ENCODE results near the gene RHEBL1.
A peak's percentile ranks its signal among the peaks of the same experiment; 100 is the strongest.

The RHEBL1 gene

DNA sequence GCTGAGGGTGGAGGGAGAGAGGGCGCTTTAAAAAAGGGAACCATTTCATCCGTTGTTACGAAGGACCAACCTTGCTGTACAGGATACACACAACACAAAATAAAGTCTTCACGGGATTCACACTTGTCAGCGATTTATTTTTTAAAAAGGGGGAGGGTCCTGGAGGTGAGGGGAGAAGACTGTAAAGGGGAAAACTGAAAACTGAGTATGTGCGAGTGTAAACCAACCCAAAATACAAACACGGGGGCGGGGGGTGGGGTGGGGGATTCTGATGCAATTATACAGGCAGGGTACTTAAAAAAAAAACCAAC lies 50.7 kb downstream of the RHEBL1 start:
- H3K4me3 ChIP-seq (ENCODE audit: low read length) = peak overlapping the region; percentile 91
- H3K9me3 ChIP-seq (ENCODE audit: insufficient read depth, low read length) = no peaks in the 10 kb centered on the region
- H3K9ac ChIP-seq (ENCODE audit: low read length) = peak overlapping the region; percentile 86
- H3K27me3 ChIP-seq (ENCODE audit: low read depth, low read length) = no peaks in the 10 kb centered on the region
- H3K27ac ChIP-seq (ENCODE audit: low read length) = peak overlapping the region; percentile 81
- H3K79me2 ChIP-seq (ENCODE audit: low read length) = peaks cover 19% of the 10 kb centered on the region
- TF ChIP-seq EZH2phosphoT487 (IDR thresholded peaks at IDR 0.05; ENCODE audit: low read depth) (no peak), CTCF (IDR thresholded peaks at IDR 0.05; ENCODE audit: low read depth, low read length) (no peak)
- H2AFZ ChIP-seq (ENCODE audit: low read depth, low read length) = 0 out of 2 replicates have a peak overlapping the region, but pooled peaks have one; percentile 35
- peaks cover 17% of the 10 kb centered on the region for H3K36me3 ChIP-seq (replicated peaks; ENCODE audit: low read depth, low read length)
- peaks cover 16% of the 10 kb centered on the region for H3K4me1 ChIP-seq (ENCODE audit: low read length)
- H3K4me2 ChIP-seq (ENCODE audit: low read length) = peak overlapping the region; percentile 89
- H4K20me1 ChIP-seq (ENCODE audit: insufficient read depth, low read length) = 0 out of 2 replicates have a peak, but pooled peaks cover 4% of the 10 kb centered on the region

DNA sequence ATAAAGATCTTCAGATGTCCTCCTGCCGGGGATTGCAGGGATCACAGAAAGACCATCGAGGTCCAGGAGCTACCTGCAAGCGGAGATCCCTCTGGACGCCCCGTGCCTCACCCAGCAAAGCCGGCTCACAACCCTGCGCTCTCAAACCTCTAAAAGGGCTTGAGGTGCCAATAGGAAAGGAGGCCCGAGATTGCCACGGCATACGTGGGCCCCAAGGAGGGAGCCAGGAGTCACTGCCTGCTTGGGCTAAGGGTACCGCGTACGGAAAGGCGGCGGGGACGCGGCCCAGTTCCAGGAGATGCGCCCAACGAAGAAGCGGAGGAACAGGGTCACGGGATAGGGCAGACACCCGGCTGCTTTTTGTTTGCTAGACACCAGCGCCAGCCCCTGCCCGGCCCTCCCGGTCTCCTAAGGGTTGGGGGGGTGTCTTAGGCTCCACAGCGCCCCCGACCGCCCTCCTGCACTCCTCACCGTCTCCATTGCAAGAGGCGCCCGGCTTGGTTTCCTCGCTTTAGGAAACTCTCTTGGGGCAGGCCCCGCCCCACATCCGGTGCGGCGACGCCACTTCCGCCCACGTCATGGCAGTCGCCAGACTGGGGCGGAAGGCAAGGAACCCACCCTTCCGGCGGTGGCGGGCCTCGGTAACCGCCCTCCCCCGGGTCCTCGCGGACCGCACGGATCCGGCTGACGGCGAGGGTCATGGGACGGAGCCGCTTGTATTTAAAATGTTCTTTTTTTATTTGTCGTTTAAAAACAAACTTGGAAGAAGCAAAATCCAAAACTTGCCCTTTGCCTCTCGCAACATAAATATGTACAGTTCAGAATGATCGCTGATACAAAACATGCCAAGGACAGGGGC lies 51.3 kb downstream of the RHEBL1 start, which contains the start of gene PRKAG1:
Gene PRKAG1, minus strand, starts transcription at position 516 of the 859 bp plus-strand sequence. Its CDS starts 36 bp downstream, at position 480.
- Histone ChIP-seq H3K4me3 (ENCODE audit: low read length) (peak within 1 kb of the TSS; percentile 91), H3K9ac (ENCODE audit: low read length) (peak within 1 kb of the TSS; percentile 90), H3K4me1 (ENCODE audit: low read length) (peaks cover 16% of the 10 kb centered on the region), H3K79me2 (ENCODE audit: low read length) (peaks cover 19% of the 10 kb centered on the region), H3K9me3 (ENCODE audit: insufficient read depth, low read length) (no peaks in the 10 kb centered on the region), H4K20me1 (ENCODE audit: insufficient read depth, low read length) (0 out of 2 replicates have a peak, but pooled peaks cover 4% of the 10 kb centered on the region), H2AFZ (ENCODE audit: low read depth, low read length) (peak within 1 kb of the TSS; percentile 35; the same call in 1 of the 2 replicates), H3K27me3 (ENCODE audit: low read depth, low read length) (no peaks in the 10 kb centered on the region), H3K27ac (ENCODE audit: low read length) (peak within 1 kb of the TSS; percentile 81), H3K36me3 (replicated peaks; ENCODE audit: low read depth, low read length) (peaks cover 16% of the 10 kb centered on the region), H3K4me2 (ENCODE audit: low read length) (peak within 1 kb of the TSS; percentile 89)
- TF ChIP-seq CTCF (IDR thresholded peaks at IDR 0.05; ENCODE audit: low read depth, low read length) = peak; percentile 43
- no peak for TF ChIP-seq EZH2phosphoT487 (IDR thresholded peaks at IDR 0.05; ENCODE audit: low read depth)

DNA sequence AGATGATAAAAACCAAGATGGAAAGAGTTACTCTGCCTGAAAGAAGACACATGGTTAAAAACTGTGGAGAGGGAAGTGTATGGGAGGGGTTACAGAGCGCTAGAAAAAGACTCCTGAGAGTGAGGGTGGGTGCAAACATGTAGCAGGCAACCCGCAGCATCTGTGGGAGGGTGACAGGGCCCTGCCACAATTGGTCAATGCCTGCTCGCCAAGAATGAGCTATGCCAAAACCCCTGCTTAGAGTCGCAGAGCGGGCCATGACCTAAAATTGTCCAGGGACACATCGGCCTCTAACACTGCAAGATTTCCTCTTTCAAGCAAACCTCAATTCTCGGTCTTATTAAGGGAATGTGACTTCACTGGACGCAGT lies 51.9 kb downstream of the RHEBL1 start:
- TF ChIP-seq EZH2phosphoT487 (IDR thresholded peaks at IDR 0.05; ENCODE audit: low read depth) = no peak
- no peak for TF ChIP-seq CTCF (IDR thresholded peaks at IDR 0.05; ENCODE audit: low read depth, low read length)
- H2AFZ ChIP-seq (ENCODE audit: low read depth, low read length) = peak overlapping the region; percentile 33; the same call in 1 of the 2 replicates

DNA sequence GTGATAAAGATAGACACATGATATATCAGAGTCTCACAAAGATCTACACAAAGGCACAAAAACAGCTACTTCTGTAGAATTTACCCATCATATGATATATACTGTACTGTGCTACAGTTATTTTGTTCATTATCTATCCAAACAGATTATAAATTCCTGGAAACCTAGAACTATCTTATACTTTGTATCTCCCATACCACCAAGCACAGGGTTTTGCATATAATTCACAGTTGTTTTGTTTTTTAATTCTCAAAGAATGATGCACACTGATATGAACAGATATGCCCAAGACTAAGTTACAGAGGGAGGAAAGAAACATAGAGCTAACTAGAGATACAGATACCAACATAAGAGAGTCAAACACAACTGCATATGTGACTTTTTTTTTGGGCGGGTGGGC lies 54.6 kb downstream of the RHEBL1 start:
- H3K4me2 ChIP-seq (ENCODE audit: low read length) = no peak overlapping the region
- H3K4me1 ChIP-seq (ENCODE audit: low read length) = peaks cover 16% of the 10 kb centered on the region
- H3K27ac ChIP-seq (ENCODE audit: low read length) = no peak overlapping the region
- H3K36me3 ChIP-seq (replicated peaks; ENCODE audit: low read depth, low read length) = peaks cover 7% of the 10 kb centered on the region
- H2AFZ ChIP-seq (ENCODE audit: low read depth, low read length) = no peak overlapping the region
- no peaks in the 10 kb centered on the region for H3K9me3 ChIP-seq (ENCODE audit: insufficient read depth, low read length)
- peaks cover 19% of the 10 kb centered on the region for H3K79me2 ChIP-seq (ENCODE audit: low read length)
- TF ChIP-seq EZH2phosphoT487 (IDR thresholded peaks at IDR 0.05; ENCODE audit: low read depth) (no peak), CTCF (IDR thresholded peaks at IDR 0.05; ENCODE audit: low read depth, low read length) (no peak)
- 0 out of 2 replicates have a peak, but pooled peaks cover 4% of the 10 kb centered on the region for H4K20me1 ChIP-seq (ENCODE audit: insufficient read depth, low read length)
- no peaks in the 10 kb centered on the region for H3K27me3 ChIP-seq (ENCODE audit: low read depth, low read length)
- no peak overlapping the region for H3K9ac ChIP-seq (ENCODE audit: low read length)
- H3K4me3 ChIP-seq (ENCODE audit: low read length) = no peak overlapping the region

More for the DNA sequence above, 51.9 kb downstream of the RHEBL1 start:
- Histone ChIP-seq H3K4me1 (ENCODE audit: low read length) (peaks cover 16% of the 10 kb centered on the region), H4K20me1 (ENCODE audit: insufficient read depth, low read length) (0 out of 2 replicates have a peak, but pooled peaks cover 4% of the 10 kb centered on the region), H3K4me2 (ENCODE audit: low read length) (peak overlapping the region; percentile 83), H3K9me3 (ENCODE audit: insufficient read depth, low read length) (no peaks in the 10 kb centered on the region), H3K4me3 (ENCODE audit: low read length) (peak overlapping the region; percentile 91), H3K79me2 (ENCODE audit: low read length) (peaks cover 19% of the 10 kb centered on the region), H3K27me3 (ENCODE audit: low read depth, low read length) (no peaks in the 10 kb centered on the region), H3K36me3 (replicated peaks; ENCODE audit: low read depth, low read length) (peaks cover 14% of the 10 kb centered on the region), H3K9ac (ENCODE audit: low read length) (peak overlapping the region; percentile 90), H3K27ac (ENCODE audit: low read length) (peak overlapping the region; percentile 81)
